Measurements from ENCODE around the gene AMFR.

GRCh38 chr16:56321571-56321970 is 103.8 kb downstream of the AMFR start:
- TF ChIP-seq CTCF (IDR thresholded peaks at IDR 0.05): no peak
- no peak for TF ChIP-seq POLR2A (IDR thresholded peaks at IDR 0.05)

All from right lobe of liver (tissue), 4 donors.